Measurements from ENCODE around the gene AMOTL1. TPM values are rescaled to one million over a fixed set of nuclear protein-coding genes. Genes with fewer than 3 reads are reported as not detected.

Gene AMOTL1
- total RNA-seq, 2 donors from 2014 or later: 3.1 to 13.9 TPM

DNA sequence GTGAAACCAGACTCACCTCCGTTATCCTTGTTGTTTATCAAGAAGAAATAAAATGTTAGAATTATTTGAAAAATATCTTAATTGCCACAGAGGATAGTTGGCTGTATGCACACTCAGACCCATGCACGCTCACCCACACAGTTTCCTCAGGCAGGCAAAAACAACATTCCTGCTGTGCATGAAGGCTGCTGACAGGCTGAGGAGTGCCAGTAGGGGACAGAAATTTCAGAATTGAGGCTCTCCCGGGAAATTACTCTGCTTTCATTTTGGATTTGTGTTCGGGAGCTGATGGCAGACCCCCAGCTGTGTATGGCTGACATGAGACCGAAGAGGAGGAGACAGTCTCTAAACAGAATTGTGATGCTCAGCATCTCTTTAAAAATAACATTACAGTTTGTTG is 87.5 kb downstream of the AMOTL1 start:
- intact Hi-C loops (cut with DNase I): no loop called here
- Histone ChIP-seq H3K27me3 (no peaks in the 10 kb centered on the region), H3K4me1 (no peaks in the 10 kb centered on the region), H3K27ac (no peak overlapping the region), H3K9me3 (no peaks in the 10 kb centered on the region), H3K4me3 (no peak overlapping the region), H3K9ac (ENCODE audit: low read depth in 2 of 2, low read length in 2 of 2) (no peak overlapping the region), H3K36me3 (no peaks in the 10 kb centered on the region)
- no peak for DNase-seq
- TF ChIP-seq, protein P1, sequence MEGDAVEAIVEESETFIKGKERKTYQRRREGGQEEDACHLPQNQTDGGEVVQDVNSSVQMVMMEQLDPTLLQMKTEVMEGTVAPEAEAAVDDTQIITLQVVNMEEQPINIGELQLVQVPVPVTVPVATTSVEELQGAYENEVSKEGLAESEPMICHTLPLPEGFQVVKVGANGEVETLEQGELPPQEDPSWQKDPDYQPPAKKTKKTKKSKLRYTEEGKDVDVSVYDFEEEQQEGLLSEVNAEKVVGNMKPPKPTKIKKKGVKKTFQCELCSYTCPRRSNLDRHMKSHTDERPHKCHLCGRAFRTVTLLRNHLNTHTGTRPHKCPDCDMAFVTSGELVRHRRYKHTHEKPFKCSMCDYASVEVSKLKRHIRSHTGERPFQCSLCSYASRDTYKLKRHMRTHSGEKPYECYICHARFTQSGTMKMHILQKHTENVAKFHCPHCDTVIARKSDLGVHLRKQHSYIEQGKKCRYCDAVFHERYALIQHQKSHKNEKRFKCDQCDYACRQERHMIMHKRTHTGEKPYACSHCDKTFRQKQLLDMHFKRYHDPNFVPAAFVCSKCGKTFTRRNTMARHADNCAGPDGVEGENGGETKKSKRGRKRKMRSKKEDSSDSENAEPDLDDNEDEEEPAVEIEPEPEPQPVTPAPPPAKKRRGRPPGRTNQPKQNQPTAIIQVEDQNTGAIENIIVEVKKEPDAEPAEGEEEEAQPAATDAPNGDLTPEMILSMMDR (IDR thresholded peaks at IDR 0.05): no peak

DNA sequence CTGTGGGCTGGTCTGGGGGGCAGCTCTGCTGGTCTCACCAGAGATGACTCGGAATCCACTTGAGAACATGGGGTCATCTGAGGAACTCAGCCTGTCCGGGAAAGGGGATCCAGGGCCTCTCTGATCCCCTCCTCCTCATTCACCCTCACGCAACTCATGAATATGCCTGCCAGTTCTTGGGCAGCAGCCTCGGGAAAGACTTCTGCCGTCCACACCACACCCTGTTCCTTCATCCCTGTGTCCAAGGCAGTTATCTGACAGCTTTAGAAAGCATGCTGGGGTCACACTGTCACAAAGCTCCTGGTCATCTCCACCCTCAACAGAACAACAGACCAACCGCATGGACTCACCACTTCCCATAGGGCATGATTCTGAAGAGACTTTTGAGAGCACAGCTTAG is 88.3 kb downstream of the AMOTL1 start:
- Histone ChIP-seq H3K27ac (no peak overlapping the region), H3K36me3 (no peaks in the 10 kb centered on the region)

DNA sequence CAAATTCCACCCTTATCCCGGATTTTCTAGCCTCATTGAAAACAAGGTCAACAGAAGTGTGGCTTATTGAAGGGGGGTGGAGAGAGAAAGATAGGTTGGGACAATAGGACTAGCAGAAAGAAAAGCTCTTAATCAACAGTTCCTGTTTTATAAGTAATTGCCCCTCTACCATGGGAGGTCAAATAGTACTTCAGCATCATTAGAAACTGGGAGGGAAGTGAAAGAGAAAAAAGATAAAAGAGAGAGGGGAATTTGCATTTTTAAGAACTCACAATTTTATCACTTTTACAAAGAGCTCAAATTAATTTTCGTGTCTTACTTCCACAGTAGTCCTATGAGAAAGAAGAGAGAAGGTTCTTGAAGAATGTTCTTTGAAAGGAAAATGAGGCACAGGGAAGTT is 89.2 kb downstream of the AMOTL1 start:
- H3K27ac ChIP-seq: no peak overlapping the region
- DNase-seq: no peak
- intact Hi-C loops (cut with DNase I): no loop called here
- no peaks in the 10 kb centered on the region for H3K9me3 ChIP-seq
- no peak overlapping the region for H3K9ac ChIP-seq (ENCODE audit: low read depth in 2 of 2, low read length in 2 of 2)
- TF ChIP-seq, protein P1 (IDR thresholded peaks at IDR 0.05): no peak
- H3K27me3 ChIP-seq: no peaks in the 10 kb centered on the region
- H3K4me3 ChIP-seq: no peak overlapping the region
- no peaks in the 10 kb centered on the region for H3K36me3 ChIP-seq
- H3K4me1 ChIP-seq: no peaks in the 10 kb centered on the region

More for the DNA sequence above, 88.3 kb downstream of the AMOTL1 start:
- Histone ChIP-seq H3K4me1 (no peaks in the 10 kb centered on the region), H3K4me3 (no peak overlapping the region), H3K9me3 (no peaks in the 10 kb centered on the region), H3K27me3 (no peaks in the 10 kb centered on the region), H3K9ac (ENCODE audit: low read depth in 2 of 2, low read length in 2 of 2) (no peak overlapping the region)
- TF ChIP-seq, protein P1 (IDR thresholded peaks at IDR 0.05): no peak
- DNase-seq: no peak
- intact Hi-C loops (cut with DNase I): no loop called here

DNA sequence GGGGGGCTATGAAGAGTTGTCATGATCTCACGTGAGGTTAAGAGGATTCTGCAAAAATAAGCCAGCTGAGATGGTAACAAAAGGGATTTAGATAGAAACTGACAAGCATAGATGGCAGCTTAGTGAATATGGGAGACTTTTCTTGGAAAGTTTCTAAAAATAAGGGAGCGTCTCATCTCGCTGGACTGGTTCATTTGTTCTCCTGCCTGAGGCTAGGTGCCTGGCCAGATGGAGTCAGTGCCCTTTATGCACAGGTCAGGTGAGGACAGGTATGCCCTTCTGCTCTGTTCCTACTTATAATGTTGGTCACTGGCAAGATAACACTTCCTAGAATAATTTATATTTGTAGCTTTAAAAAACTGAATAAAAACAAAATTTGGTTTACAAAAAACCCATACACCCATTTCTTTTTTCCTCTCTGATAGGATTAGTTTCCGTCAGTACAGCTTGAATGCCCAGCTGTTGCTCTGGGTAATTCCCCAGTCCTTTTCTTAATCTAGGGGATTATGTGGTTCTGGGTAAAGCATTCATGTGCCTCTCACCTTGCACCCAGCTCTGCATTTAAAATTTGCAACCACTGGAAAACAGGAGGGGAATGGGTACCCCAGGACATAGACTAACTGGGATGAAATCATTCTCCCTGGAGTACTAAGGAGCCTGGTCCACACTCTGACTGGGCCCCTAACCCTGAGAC is 90.0 kb downstream of the AMOTL1 start:
- no peaks in the 10 kb centered on the region for H3K36me3 ChIP-seq
- TF ChIP-seq, protein P1 (IDR thresholded peaks at IDR 0.05): no peak
- no peaks in the 10 kb centered on the region for H3K9me3 ChIP-seq
- DNase-seq: no peak
- H3K9ac ChIP-seq (ENCODE audit: low read depth in 2 of 2, low read length in 2 of 2): no peak overlapping the region
- H3K4me1 ChIP-seq: no peaks in the 10 kb centered on the region
- H3K4me3 ChIP-seq: no peak overlapping the region
- no peak overlapping the region for H3K27ac ChIP-seq
- intact Hi-C loops (cut with DNase I): no loop called here
- no peaks in the 10 kb centered on the region for H3K27me3 ChIP-seq

DNA sequence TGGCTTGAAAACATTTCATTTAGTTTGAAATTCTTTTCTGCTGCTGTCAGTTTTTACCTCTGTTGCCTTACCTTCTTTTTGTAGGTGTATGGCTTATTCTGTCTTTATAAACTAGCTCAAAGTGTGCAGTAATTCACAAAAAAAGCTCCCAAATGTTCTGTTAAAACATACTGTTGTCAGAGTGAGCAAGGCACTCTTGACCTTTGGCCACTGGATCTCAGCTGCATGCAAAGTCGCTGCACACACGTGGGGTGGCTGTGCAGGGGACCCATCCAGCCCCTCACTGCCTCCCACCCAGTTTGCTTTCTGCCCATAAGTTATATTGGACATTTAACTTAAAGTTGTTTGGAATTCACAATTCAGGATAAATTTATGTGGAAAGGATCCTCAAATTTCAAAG is 92.2 kb downstream of the AMOTL1 start:
- intact Hi-C loops (cut with DNase I): no loop called here
- H3K27ac ChIP-seq: no peak overlapping the region
- no peak for DNase-seq
- no peaks in the 10 kb centered on the region for H3K4me1 ChIP-seq
- no peaks in the 10 kb centered on the region for H3K9me3 ChIP-seq
- TF ChIP-seq, protein P1 (IDR thresholded peaks at IDR 0.05): no peak
- no peak overlapping the region for H3K9ac ChIP-seq (ENCODE audit: low read depth in 2 of 2, low read length in 2 of 2)
- H3K27me3 ChIP-seq: no peaks in the 10 kb centered on the region
- no peak overlapping the region for H3K4me3 ChIP-seq
- H3K36me3 ChIP-seq: no peaks in the 10 kb centered on the region
